Thoracic aorta (tissue), 2 donors: ENCODE measurements around the gene GPC5. TPM values are rescaled to one million over a fixed set of nuclear protein-coding genes. Genes with fewer than 3 reads are reported as not detected.

Experiments
- ATAC-seq: fragments of 150-250 bp; one replicate; pipeline ENCODE4 v1.8.0; 2017; ENCODE audit warnings: low read depth; ENCODE audit not compliant: insufficient number of reproducible peaks, low FRiP score
- DNase-seq: peaks from one replicate; pipeline ENCODE4 v3.0.0-alpha.2; 2020; ENCODE audit warnings: low spot score
- H3K27ac ChIP-seq, 2 donors: fragments of 200-600 bp; sonication (generic); 1 replicate in 1 of 2; 2 replicates in 1 of 2; pipeline ENCODE4 v1.5.1; 2016; ENCODE audit warnings: mild to moderate bottlenecking in 2 of 2, moderate library complexity in 2 of 2
- H3K27me3 ChIP-seq: fragments of 200-600 bp; sonication (generic); replicated peaks from 2 replicates; pipeline ENCODE4 v1.6.0; 2016; ENCODE audit warnings: mild to moderate bottlenecking; ENCODE audit not compliant: insufficient read depth
- H3K36me3 ChIP-seq: fragments of 200-600 bp; sonication (generic); one replicate; pipeline ENCODE4 v1.5.1; 2016
- H3K4me1 ChIP-seq, 2 donors: fragments of 200-600 bp; sonication (generic); 1 replicate in 1 of 2; 2 replicates in 1 of 2; pipeline versions ENCODE4 v1.5.1 to v1.6.0; 2016; ENCODE audit warnings: low read depth in 2 of 2, mild to moderate bottlenecking in 1 of 2; ENCODE audit not compliant: control insufficient read depth in 1 of 2
- H3K4me3 ChIP-seq: fragments of 200-600 bp; sonication (generic); 2 replicates; pipeline ENCODE4 v1.5.1; 2016; ENCODE audit warnings: mild to moderate bottlenecking
- H3K9me3 ChIP-seq: fragments of 200-600 bp; sonication (generic); 2 replicates; pipeline ENCODE4 v1.5.1; 2016
- CTCF ChIP-seq: fragments of 200-600 bp; sonication (generic); IDR thresholded peaks from one replicate; pipeline ENCODE4 v1.5.1; 2019; ENCODE audit warnings: antibody characterized with exemption
- total RNA-seq, 2 donors: library from RNA; depleted of rRNA; stranded (reverse); fragments of >200 nt; gene quantifications; one replicate each; pipeline versions ENCODE4 v1.1.0 to v1.2.3, GENCODE V29; 2016

Gene GPC5
- total RNA-seq, 2 donors from 2014 or later, result 3.3 TPM; not detected in 1

- Histone ChIP-seq H3K4me3 (no peak overlapping the region), H3K27ac (no peak overlapping the region), H3K4me1 (no peaks in the 10 kb centered on the region), H3K36me3 (no peaks in the 10 kb centered on the region), H3K9me3 (no peaks in the 10 kb centered on the region), H3K27me3 (no peaks in the 10 kb centered on the region)
- no peak for DNase-seq
- TF ChIP-seq CTCF, result no peak
- ATAC-seq, result no peak
Measured at GRCh38 chr13:91533354-91533753, 134.9 kb downstream of the GPC5 start.

GRCh38 chr13:91534996-91535395 is 136.6 kb downstream of the GPC5 start:
- no peaks in the 10 kb centered on the region for H3K36me3 ChIP-seq
- no peaks in the 10 kb centered on the region for H3K4me1 ChIP-seq
- no peak for TF ChIP-seq CTCF
- H3K9me3 ChIP-seq, result no peaks in the 10 kb centered on the region
- DNase-seq, result no peak
- no peak for ATAC-seq
- H3K27me3 ChIP-seq, result no peaks in the 10 kb centered on the region
- no peak overlapping the region for H3K4me3 ChIP-seq
- H3K27ac ChIP-seq, result no peak overlapping the region

- DNase-seq (no peak), ATAC-seq (no peak)
- no peak for TF ChIP-seq CTCF
- no peak overlapping the region for H3K4me3 ChIP-seq
- H3K36me3 ChIP-seq, result no peaks in the 10 kb centered on the region
- no peaks in the 10 kb centered on the region for H3K27me3 ChIP-seq
- H3K4me1 ChIP-seq, result no peaks in the 10 kb centered on the region
- no peak overlapping the region for H3K27ac ChIP-seq
- H3K9me3 ChIP-seq, result no peaks in the 10 kb centered on the region
Measured at GRCh38 chr13:91537376-91537775, 139.0 kb downstream of the GPC5 start.

- no peak for DNase-seq
- Histone ChIP-seq H3K27me3 (no peaks in the 10 kb centered on the region), H3K9me3 (no peaks in the 10 kb centered on the region), H3K4me3 (no peak overlapping the region), H3K36me3 (no peaks in the 10 kb centered on the region), H3K4me1 (no peaks in the 10 kb centered on the region), H3K27ac (no peak overlapping the region)
- ATAC-seq, result no peak
- no peak for TF ChIP-seq CTCF
Measured at GRCh38 chr13:91539286-91540157, 141.1 kb downstream of the GPC5 start.

GRCh38 chr13:91540158-91540736 is 141.8 kb downstream of the GPC5 start:
- TF ChIP-seq CTCF, result no peak
- no peaks in the 10 kb centered on the region for H3K36me3 ChIP-seq
- no peak for ATAC-seq
- DNase-seq, result no peak
- no peaks in the 10 kb centered on the region for H3K27me3 ChIP-seq
- no peak overlapping the region for H3K27ac ChIP-seq
- no peaks in the 10 kb centered on the region for H3K9me3 ChIP-seq
- no peak overlapping the region for H3K4me3 ChIP-seq
- no peaks in the 10 kb centered on the region for H3K4me1 ChIP-seq
